ENCODE data around the gene RCOR1. TPM values are rescaled to one million over a fixed set of nuclear protein-coding genes. Genes with fewer than 3 reads are reported as not detected.
A peak's percentile ranks its signal among the peaks of the same experiment; 100 is the strongest.

Gene RCOR1
- total and polyA plus RNA-seq, 3 experiments from 2014 or later, result 1.1 to 14.9 (median 14.5) TPM

- ChIA-PET CTCF (no interaction called here), POLR2A (no interaction called here)
- Mint-ChIP-seq H3K4me3 (no peak overlapping the region), H3K27me3 (no peaks in the 10 kb centered on the region), H3K9me3 (no peaks in the 10 kb centered on the region), H3K36me3 (peaks cover 0 to 4% (median 3%) of the 10 kb centered on the region in 3 donors), H3K4me1 (peaks cover 29 to 55% (median 49%) of the 10 kb centered on the region in 3 donors), H3K27ac (peak overlapping the region in 1 of 8 donors; percentile 10)
- Histone ChIP-seq H3K4me3 (ENCODE audit: low read length) (no peak overlapping the region), H3K36me3 (ENCODE audit: insufficient read depth, low read length) (no peaks in the 10 kb centered on the region), H3K9me3 (ENCODE audit: low read length) (no peaks in the 10 kb centered on the region), H3K27me3 (ENCODE audit: insufficient read depth, low read length, poor library complexity, severe bottlenecking) (no peaks in the 10 kb centered on the region), H3K4me1 (ENCODE audit: insufficient read depth, low read length) (peaks cover 5% of the 10 kb centered on the region), H3K27ac (ENCODE audit: low read depth, low read length) (no peak overlapping the region)
- DNase-seq, result no peak
Measured at GRCh38 chr14:102620413-102620812, 28.0 kb downstream of the RCOR1 start.

DNA sequence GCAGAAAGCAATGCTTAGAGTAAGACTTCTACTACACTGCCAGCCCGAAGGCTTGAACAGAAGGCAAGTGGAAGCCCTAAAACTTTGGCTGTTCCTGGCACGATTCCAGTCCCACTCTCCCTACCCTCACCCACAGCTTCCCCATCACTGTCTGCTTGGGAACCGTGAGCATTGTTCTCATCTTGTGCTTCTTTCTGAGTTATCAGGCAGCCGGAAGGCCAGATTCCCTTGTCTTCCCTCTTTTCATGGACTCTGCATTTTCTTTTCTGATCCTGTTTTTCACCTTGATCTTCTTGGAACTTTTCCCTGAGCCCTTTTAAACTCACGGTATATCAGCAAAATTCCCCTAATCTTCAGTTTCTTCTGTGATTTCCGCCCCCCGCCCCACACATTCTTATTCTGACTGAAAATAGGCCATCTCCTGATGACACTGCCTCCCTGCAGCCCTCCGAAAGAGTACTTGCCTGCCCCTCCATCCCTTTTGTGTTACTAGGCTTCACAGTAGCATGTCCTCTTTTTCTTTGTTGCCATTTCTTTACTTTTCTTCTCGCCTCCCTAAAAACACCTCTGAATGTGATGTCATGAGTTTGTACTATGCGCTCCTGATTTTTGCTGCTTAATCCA is 29.9 kb downstream of the RCOR1 start:
- Histone ChIP-seq H3K4me1 (ENCODE audit: insufficient read depth, low read length) (peaks cover 5% of the 10 kb centered on the region), H3K27me3 (ENCODE audit: insufficient read depth, low read length, poor library complexity, severe bottlenecking) (no peaks in the 10 kb centered on the region), H3K36me3 (ENCODE audit: insufficient read depth, low read length) (no peaks in the 10 kb centered on the region), H3K4me3 (ENCODE audit: low read length) (no peak overlapping the region), H3K27ac (ENCODE audit: low read depth, low read length) (no peak overlapping the region), H3K9me3 (ENCODE audit: low read length) (no peaks in the 10 kb centered on the region)
- H3K27ac Mint-ChIP-seq, result peak overlapping the region in 4 of 8 donors; percentile 7 to 29 (median 22)
- H3K4me1 Mint-ChIP-seq, result peaks cover 35 to 50% (median 43%) of the 10 kb centered on the region in 3 donors
- no peak for DNase-seq
- H3K9me3 Mint-ChIP-seq, result no peaks in the 10 kb centered on the region
- POLR2A ChIA-PET, result no interaction called here
- CTCF ChIA-PET, result no interaction called here
- H3K4me3 Mint-ChIP-seq, result peak overlapping the region in 1 of 7 donors; percentile 2
- no peaks in the 10 kb centered on the region for H3K27me3 Mint-ChIP-seq
- H3K36me3 Mint-ChIP-seq, result peaks cover 0 to 7% (median 4%) of the 10 kb centered on the region in 3 donors

DNA sequence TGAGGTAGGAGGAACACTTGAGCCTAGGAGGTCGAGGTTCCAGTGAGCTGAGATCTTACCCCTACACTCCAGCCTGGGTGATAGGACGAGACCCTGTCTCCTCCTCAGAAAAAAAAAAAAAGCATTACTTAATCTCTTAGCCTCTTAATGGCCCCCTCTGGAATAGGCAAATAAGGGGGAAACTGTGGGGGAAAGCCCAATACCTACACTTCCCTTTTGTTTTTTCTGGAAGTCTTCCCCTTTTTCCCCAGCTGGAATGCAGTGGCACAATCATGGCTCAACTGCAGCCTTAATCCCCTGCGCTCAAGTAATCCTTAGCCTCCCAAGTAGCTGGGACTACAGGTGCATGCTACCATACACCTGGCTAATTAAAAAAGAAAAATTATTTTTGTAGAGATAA is 32.2 kb downstream of the RCOR1 start:
- Mint-ChIP-seq H3K9me3 (no peaks in the 10 kb centered on the region), H3K27ac (no peak overlapping the region), H3K36me3 (peaks cover 0 to 8% (median 4%) of the 10 kb centered on the region in 3 donors), H3K4me1 (peaks cover 31 to 56% (median 48%) of the 10 kb centered on the region in 3 donors), H3K27me3 (no peaks in the 10 kb centered on the region), H3K4me3 (no peak overlapping the region)
- CTCF ChIA-PET, result no interaction called here
- Histone ChIP-seq H3K9me3 (ENCODE audit: low read length) (no peaks in the 10 kb centered on the region), H3K36me3 (ENCODE audit: insufficient read depth, low read length) (no peaks in the 10 kb centered on the region), H3K27me3 (ENCODE audit: insufficient read depth, low read length, poor library complexity, severe bottlenecking) (no peaks in the 10 kb centered on the region), H3K4me3 (ENCODE audit: low read length) (no peak overlapping the region), H3K4me1 (ENCODE audit: insufficient read depth, low read length) (peaks cover 5% of the 10 kb centered on the region), H3K27ac (ENCODE audit: low read depth, low read length) (no peak overlapping the region)
- POLR2A ChIA-PET, result no interaction called here
- DNase-seq, result no peak

DNA sequence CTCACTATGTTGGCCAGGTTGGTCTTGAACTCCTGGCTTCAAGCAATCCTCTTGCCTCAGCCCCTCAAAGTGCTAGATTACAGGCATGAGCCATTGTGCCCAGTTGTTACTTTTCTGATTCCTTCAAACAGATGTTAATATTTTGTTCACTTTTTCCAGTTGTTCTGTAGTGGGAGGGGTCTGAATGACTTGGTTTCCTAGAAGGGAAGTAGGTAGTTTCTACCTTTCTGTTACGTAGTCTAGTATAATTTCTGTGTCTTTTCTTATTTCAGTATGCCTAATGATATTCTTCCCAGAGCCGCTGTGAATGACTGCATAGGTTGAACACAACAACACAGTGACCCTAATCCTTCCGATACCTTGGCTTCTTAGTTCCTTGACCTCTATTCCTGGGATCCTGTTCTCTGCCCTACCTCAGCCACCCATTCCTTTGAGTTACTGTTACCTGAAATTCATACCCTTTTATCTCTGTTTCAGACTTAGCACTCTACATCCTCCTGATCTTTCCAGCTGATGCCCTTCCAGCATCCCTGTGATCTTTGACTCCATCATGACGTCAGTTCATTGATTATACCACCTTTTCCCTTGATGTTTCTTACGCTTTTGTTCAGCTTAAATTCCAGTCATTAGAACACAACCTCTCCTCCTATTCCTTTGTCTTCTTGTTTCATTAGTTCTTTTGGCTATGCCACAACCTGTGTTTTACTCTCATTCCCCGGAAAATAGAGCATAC is 33.3 kb downstream of the RCOR1 start:
- CTCF ChIA-PET, result interaction anchor here (1.6 kb wide), 1 partner anchor 30 kb away, joined by 6 read pairs; no protein-coding TSS in a partner anchor
- no peaks in the 10 kb centered on the region for H3K9me3 Mint-ChIP-seq
- POLR2A ChIA-PET, result no interaction called here

DNA sequence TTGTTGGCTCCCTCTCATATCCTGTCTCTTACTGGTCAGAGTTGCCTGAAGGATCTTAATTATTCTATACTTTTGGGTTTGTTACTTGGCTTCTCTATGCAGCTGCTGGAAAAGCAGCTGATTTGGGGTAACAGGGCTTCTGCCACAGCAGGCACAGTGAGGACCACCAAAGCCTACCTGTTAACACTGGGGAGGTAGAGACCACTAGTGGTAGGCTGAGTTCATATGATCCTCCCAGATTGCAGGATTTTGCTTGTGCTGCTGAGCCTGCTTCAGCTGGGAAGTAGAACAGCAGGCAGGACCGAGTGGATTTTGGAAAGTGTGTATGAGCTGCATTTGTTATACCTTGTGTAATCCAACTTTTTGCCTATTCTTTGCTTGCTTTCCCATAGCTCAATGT is 34.1 kb downstream of the RCOR1 start:
- no peak overlapping the region for H3K4me3 Mint-ChIP-seq
- H3K27ac Mint-ChIP-seq, result no peak overlapping the region
- no peak overlapping the region for H3K27ac ChIP-seq (ENCODE audit: low read depth, low read length)
- H3K4me1 Mint-ChIP-seq, result peaks cover 23 to 53% (median 46%) of the 10 kb centered on the region in 3 donors
- H3K36me3 ChIP-seq (ENCODE audit: insufficient read depth, low read length), result no peaks in the 10 kb centered on the region
- peaks cover 0 to 9% (median 0%) of the 10 kb centered on the region in 3 donors for H3K36me3 Mint-ChIP-seq
- no peaks in the 10 kb centered on the region for H3K9me3 ChIP-seq (ENCODE audit: low read length)
- no peaks in the 10 kb centered on the region for H3K9me3 Mint-ChIP-seq
- H3K4me1 ChIP-seq (ENCODE audit: insufficient read depth, low read length), result peaks cover under 1% of the 10 kb centered on the region
- ChIA-PET CTCF (interaction anchor here (1.6 kb wide), 1 partner anchor 31 kb away, joined by 6 read pairs; no protein-coding TSS in a partner anchor), POLR2A (no interaction called here)
- H3K27me3 Mint-ChIP-seq, result no peaks in the 10 kb centered on the region
- H3K4me3 ChIP-seq (ENCODE audit: low read length), result no peak overlapping the region
- DNase-seq, result no peak
- no peaks in the 10 kb centered on the region for H3K27me3 ChIP-seq (ENCODE audit: insufficient read depth, low read length, poor library complexity, severe bottlenecking)

More for the DNA sequence above, 33.3 kb downstream of the RCOR1 start:
- Histone ChIP-seq H3K9me3 (ENCODE audit: low read length) (no peaks in the 10 kb centered on the region), H3K27ac (ENCODE audit: low read depth, low read length) (no peak overlapping the region), H3K36me3 (ENCODE audit: insufficient read depth, low read length) (no peaks in the 10 kb centered on the region), H3K4me3 (ENCODE audit: low read length) (no peak overlapping the region), H3K27me3 (ENCODE audit: insufficient read depth, low read length, poor library complexity, severe bottlenecking) (no peaks in the 10 kb centered on the region), H3K4me1 (ENCODE audit: insufficient read depth, low read length) (peaks cover 5% of the 10 kb centered on the region)
- H3K4me3 Mint-ChIP-seq, result no peak overlapping the region
- peaks cover 0 to 9% (median 2%) of the 10 kb centered on the region in 3 donors for H3K36me3 Mint-ChIP-seq
- peak overlapping the region in 1 of 8 donors; percentile 13 for H3K27ac Mint-ChIP-seq
- H3K27me3 Mint-ChIP-seq, result no peaks in the 10 kb centered on the region
- DNase-seq, result no peak
- H3K4me1 Mint-ChIP-seq, result peaks cover 29 to 61% (median 54%) of the 10 kb centered on the region in 3 donors

DNA sequence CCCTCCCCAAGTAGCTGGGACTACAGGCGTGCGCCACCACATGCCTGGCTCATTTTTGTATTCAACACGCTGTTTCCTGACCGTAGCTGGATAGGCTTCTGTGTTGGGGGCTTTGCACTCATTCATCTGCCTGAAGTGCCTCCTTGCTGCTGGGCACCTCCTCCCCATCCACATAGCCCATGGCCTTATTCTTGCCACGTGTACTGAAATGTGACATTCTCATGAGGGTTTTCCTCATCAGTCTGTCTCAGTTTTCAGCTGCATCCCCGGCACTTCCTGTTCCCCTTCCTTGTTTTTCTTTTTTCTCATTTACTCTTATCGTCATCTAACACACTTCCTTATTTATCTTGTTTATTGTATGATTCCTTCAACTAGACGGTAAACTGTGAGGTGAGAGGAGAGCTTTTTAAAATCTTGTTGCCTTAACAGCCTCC is 36.6 kb downstream of the RCOR1 start:
- peaks cover 0 to 12% (median 0%) of the 10 kb centered on the region in 3 donors for H3K36me3 Mint-ChIP-seq
- H3K9me3 Mint-ChIP-seq, result no peaks in the 10 kb centered on the region
- Histone ChIP-seq H3K27ac (ENCODE audit: low read depth, low read length) (no peak overlapping the region), H3K36me3 (ENCODE audit: insufficient read depth, low read length) (no peaks in the 10 kb centered on the region), H3K4me1 (ENCODE audit: insufficient read depth, low read length) (no peaks in the 10 kb centered on the region), H3K9me3 (ENCODE audit: low read length) (no peaks in the 10 kb centered on the region), H3K27me3 (ENCODE audit: insufficient read depth, low read length, poor library complexity, severe bottlenecking) (no peaks in the 10 kb centered on the region), H3K4me3 (ENCODE audit: low read length) (no peak overlapping the region)
- POLR2A ChIA-PET, result no interaction called here
- CTCF ChIA-PET, result interaction anchor here (0.7 to 1.0 kb wide), 2 partner anchors 14 kb away, joined by 3 read pairs; no protein-coding TSS in a partner anchor
- no peaks in the 10 kb centered on the region for H3K27me3 Mint-ChIP-seq
- H3K4me3 Mint-ChIP-seq, result no peak overlapping the region
- H3K27ac Mint-ChIP-seq, result peak overlapping the region in 5 of 8 donors; percentile 1 to 72 (median 28)
- DNase-seq, result no peak
- H3K4me1 Mint-ChIP-seq, result peaks cover 15 to 48% (median 38%) of the 10 kb centered on the region in 3 donors

DNA sequence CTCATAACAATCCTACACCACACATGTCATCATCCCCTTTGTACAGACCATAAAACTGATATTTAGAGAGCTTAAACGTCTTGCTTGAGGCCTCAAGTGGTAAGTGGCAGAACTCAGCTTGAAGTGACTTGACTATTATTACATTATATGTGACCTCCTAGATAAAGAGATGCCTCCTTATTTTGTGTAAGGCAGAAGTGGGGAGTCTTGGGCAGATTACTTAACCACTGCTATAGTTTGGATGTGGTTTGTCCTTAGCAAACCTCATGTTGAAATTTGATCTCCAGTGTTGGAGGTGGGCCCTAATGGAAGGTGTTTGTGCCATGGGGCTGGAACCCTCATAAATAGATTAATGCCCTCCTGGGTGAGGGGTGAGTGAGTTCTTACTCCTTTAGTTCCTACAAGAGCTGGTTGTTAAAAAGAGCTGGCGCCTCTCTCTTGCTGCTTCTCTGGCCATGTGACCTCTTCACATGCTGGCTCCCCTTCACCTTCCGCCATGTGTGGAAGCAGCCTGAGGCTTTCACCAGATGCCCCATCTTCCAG is 37.4 kb downstream of the RCOR1 start:
- peak overlapping the region; percentile 1 for H3K27ac ChIP-seq (ENCODE audit: low read depth, low read length)
- Mint-ChIP-seq H3K4me3 (no peak overlapping the region), H3K27ac (peak overlapping the region in 2 of 8 donors; percentile 4 to 39), H3K36me3 (peaks cover 0 to 13% (median 0%) of the 10 kb centered on the region in 3 donors), H3K27me3 (no peaks in the 10 kb centered on the region), H3K4me1 (peaks cover 18 to 52% (median 43%) of the 10 kb centered on the region in 3 donors), H3K9me3 (no peaks in the 10 kb centered on the region)
- ChIA-PET POLR2A (no interaction called here), CTCF (interaction anchor here (0.7 to 1.0 kb wide), 2 partner anchors 14 to 15 kb away, joined by 3 read pairs; no protein-coding TSS in a partner anchor)
- DNase-seq, result no peak
- H3K9me3 ChIP-seq (ENCODE audit: low read length), result no peaks in the 10 kb centered on the region
- no peaks in the 10 kb centered on the region for H3K4me1 ChIP-seq (ENCODE audit: insufficient read depth, low read length)
- no peaks in the 10 kb centered on the region for H3K36me3 ChIP-seq (ENCODE audit: insufficient read depth, low read length)
- H3K4me3 ChIP-seq (ENCODE audit: low read length), result no peak overlapping the region
- no peaks in the 10 kb centered on the region for H3K27me3 ChIP-seq (ENCODE audit: insufficient read depth, low read length, poor library complexity, severe bottlenecking)

DNA sequence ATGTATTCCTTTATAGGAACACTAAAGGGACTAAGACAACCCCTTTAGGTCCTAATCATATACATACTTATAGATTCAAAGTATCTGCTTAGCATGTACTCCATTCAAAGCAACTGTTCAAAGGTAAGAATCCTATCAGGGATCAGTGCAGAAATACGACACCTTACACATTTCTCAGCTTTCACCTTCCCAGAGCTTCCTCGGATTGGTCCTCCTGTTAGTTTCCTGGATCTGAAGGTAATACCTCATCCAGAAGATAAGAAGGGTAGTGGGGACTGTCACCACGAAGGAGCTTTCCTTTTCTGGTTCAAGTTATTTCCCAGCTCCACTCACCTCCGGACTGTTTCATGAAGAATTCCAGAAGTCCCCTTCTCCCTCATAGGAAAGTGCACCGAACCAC is 38.0 kb downstream of the RCOR1 start:
- no peak for DNase-seq
- no peaks in the 10 kb centered on the region for H3K9me3 ChIP-seq (ENCODE audit: low read length)
- no peaks in the 10 kb centered on the region for H3K4me1 ChIP-seq (ENCODE audit: insufficient read depth, low read length)
- no peaks in the 10 kb centered on the region for H3K27me3 Mint-ChIP-seq
- peaks cover 18 to 52% (median 43%) of the 10 kb centered on the region in 3 donors for H3K4me1 Mint-ChIP-seq
- POLR2A ChIA-PET, result no interaction called here
- peak overlapping the region in 2 of 8 donors; percentile 4 to 43 for H3K27ac Mint-ChIP-seq
- peak overlapping the region; percentile 9 for H3K27ac ChIP-seq (ENCODE audit: low read depth, low read length)
- no peaks in the 10 kb centered on the region for H3K27me3 ChIP-seq (ENCODE audit: insufficient read depth, low read length, poor library complexity, severe bottlenecking)
- CTCF ChIA-PET, result no interaction called here
- H3K36me3 ChIP-seq (ENCODE audit: insufficient read depth, low read length), result no peaks in the 10 kb centered on the region
- H3K9me3 Mint-ChIP-seq, result no peaks in the 10 kb centered on the region
- peaks cover 0 to 13% (median 0%) of the 10 kb centered on the region in 3 donors for H3K36me3 Mint-ChIP-seq
- H3K4me3 Mint-ChIP-seq, result no peak overlapping the region
- H3K4me3 ChIP-seq (ENCODE audit: low read length), result no peak overlapping the region
